GM23248 (cell line): Measurements from ENCODE around the gene NAT14. TPM values are rescaled to one million over a fixed set of nuclear protein-coding genes. Genes with fewer than 3 reads are reported as not detected.

ENCODE experiments used
- DNase-seq: peaks from one replicate; pipeline ENCODE4 v3.0.0-alpha.2; 2015
- H2AFZ ChIP-seq: fragments of 200-600 bp; sonication (generic); 2 replicates; pipeline ENCODE4 v1.6.1; 2016; ENCODE audit warnings: antibody characterized with exemption
- H3F3A ChIP-seq: fragments of 200-600 bp; sonication (generic); 2 replicates; pipeline ENCODE4 v1.6.1; 2016; ENCODE audit warnings: mild to moderate bottlenecking, antibody characterized with exemption, mixed run types; ENCODE audit not compliant: insufficient read depth
- H3K27ac ChIP-seq: fragments of 200-600 bp; sonication (generic); 2 replicates; pipeline ENCODE4 v1.5.1; 2016; ENCODE audit warnings: mild to moderate bottlenecking
- H3K27me3 ChIP-seq: fragments of 200-600 bp; sonication (generic); replicated peaks from 2 replicates; pipeline ENCODE4 v1.6.1; 2016; ENCODE audit warnings: mild to moderate bottlenecking; ENCODE audit not compliant: insufficient read depth
- H3K36me3 ChIP-seq: fragments of 200-600 bp; sonication (generic); 2 replicates; pipeline ENCODE4 v1.6.1; 2016; ENCODE audit warnings: low read depth, mild to moderate bottlenecking
- H3K4me1 ChIP-seq: fragments of 200-600 bp; sonication (generic); 2 replicates; pipeline ENCODE4 v1.6.1; 2016; ENCODE audit warnings: mild to moderate bottlenecking; ENCODE audit not compliant: insufficient read depth
- H3K4me2 ChIP-seq: fragments of 200-600 bp; sonication (generic); one replicate; pipeline ENCODE4 v1.6.1; 2016; ENCODE audit warnings: mild to moderate bottlenecking; ENCODE audit not compliant: unreplicated experiment
- H3K4me3 ChIP-seq: fragments of 200-600 bp; sonication (generic); 2 replicates; pipeline ENCODE4 v1.5.1; 2016; ENCODE audit warnings: mild to moderate bottlenecking
- H3K79me2 ChIP-seq: fragments of 200-600 bp; sonication (generic); 2 replicates; pipeline ENCODE4 v1.6.1; 2016; ENCODE audit warnings: mild to moderate bottlenecking; ENCODE audit not compliant: insufficient read depth
- H3K9ac ChIP-seq: fragments of 200-600 bp; sonication (generic); 2 replicates; pipeline ENCODE4 v1.6.1; 2016; ENCODE audit warnings: mild to moderate bottlenecking
- H3K9me2 ChIP-seq: fragments of 200-600 bp; sonication (generic); 2 replicates; pipeline ENCODE4 v1.6.1; 2016; ENCODE audit warnings: mixed run types, mild to moderate bottlenecking, moderate library complexity; ENCODE audit not compliant: insufficient read depth
- H3K9me3 ChIP-seq: fragments of 200-600 bp; sonication (generic); one replicate; pipeline ENCODE4 v1.6.1; 2017; ENCODE audit warnings: low read depth
- H4K20me1 ChIP-seq: fragments of 200-600 bp; sonication (generic); 2 replicates; pipeline ENCODE4 v1.6.0; 2016; ENCODE audit not compliant: insufficient read depth
- EZH2 ChIP-seq: fragments of 200-600 bp; sonication (generic); IDR thresholded peaks from 2 replicates; pipeline ENCODE4 v1.6.1; 2018; ENCODE audit warnings: antibody characterized with exemption, mild to moderate bottlenecking; ENCODE audit not compliant: insufficient read depth, poor library complexity, severe bottlenecking
- EZH2phosphoT487 ChIP-seq: fragments of 200-600 bp; sonication (generic); IDR thresholded peaks from 2 replicates; pipeline ENCODE4 v1.6.1; 2018; ENCODE audit warnings: antibody characterized with exemption, moderate library complexity, mild to moderate bottlenecking, low read depth; ENCODE audit not compliant: insufficient read depth
- WGBS, 2 experiments: methylation state at CpG; one replicate each; pipeline ENCODE4 v1.1.6; 2015 to 2017; ENCODE audit warnings: low lambda C conversion rate in 2 of 2, low coverage in 1 of 2; ENCODE audit errors: missing lambda C conversion rate in 2 of 2; 5-methylcytosine and 5-hydroxymethylcytosine counted together
- in situ Hi-C: fragments of 300-500 bp; cut with MboI; formaldehyde crosslinking; loops from 2 replicates; pipeline ENCODE4 v1.15.0; 2020
- polyA plus RNA-seq: library from polyadenylated mRNA; unstranded; fragments of >200 nt; fragmentation: Nextera tagmentation; extraction: Ambion mirVana; gene quantifications from 2 replicates; pipeline ENCODE4 v1.2.1, GENCODE V29; 2016
- total RNA-seq: library from RNA; depleted of rRNA; stranded (reverse); fragments of >200 nt; shearing (Covaris generic); gene quantifications from 2 replicates; pipeline ENCODE4 v1.2.3, GENCODE V29; 2014

Gene NAT14
- total and polyA plus RNA-seq, 2 experiments from 2014 or later, result 12.0 to 13.4 TPM

- in situ Hi-C loops, result no loop called here
- no peaks in the 10 kb centered on the region for H3K79me2 ChIP-seq
Observed at GRCh38 chr19:55455576-55456235, 29.3 kb upstream of the NAT14 start.

DNA sequence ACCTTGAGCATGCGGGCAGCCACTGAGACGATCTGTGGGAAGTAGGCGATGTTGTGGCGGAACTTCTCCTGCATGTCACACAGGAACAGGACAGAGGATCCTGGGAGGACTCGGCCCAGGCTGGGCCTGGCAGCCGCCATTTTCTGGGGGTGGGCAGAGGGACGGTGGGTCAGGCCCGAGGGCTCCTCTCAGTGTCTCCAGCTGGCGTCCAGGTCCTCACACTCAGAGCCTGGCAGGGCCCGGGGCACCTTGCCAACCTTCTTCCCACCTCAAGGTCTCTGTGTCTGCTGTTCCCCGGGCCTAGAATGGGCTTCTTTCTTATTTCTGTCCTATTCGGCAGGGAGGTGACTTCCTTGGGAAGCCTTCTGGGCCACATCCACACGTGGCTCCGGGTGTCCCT is 28.6 kb upstream of the NAT14 start:
- Histone ChIP-seq H3K9me3 (no peaks in the 10 kb centered on the region), H4K20me1 (no peaks in the 10 kb centered on the region; the same call in 1 of the 2 replicates), H3K4me3 (no peak overlapping the region), H3K79me2 (no peaks in the 10 kb centered on the region), H3K4me2 (no peak overlapping the region), H3K27ac (no peak overlapping the region), H2AFZ (no peak overlapping the region), H3F3A (peaks cover 11% of the 10 kb centered on the region; the same call in 1 of the 2 replicates), H3K9ac (no peak overlapping the region), H3K9me2 (no peaks in the 10 kb centered on the region), H3K36me3 (no peaks in the 10 kb centered on the region), H3K27me3 (peaks cover 12% of the 10 kb centered on the region), H3K4me1 (peaks cover 8% of the 10 kb centered on the region; the same call in 1 of the 2 replicates)
- TF ChIP-seq EZH2phosphoT487, result no peak
- TF ChIP-seq EZH2, result no peak
- no peak for DNase-seq
- in situ Hi-C loops, result no loop called here
- 85 to 88% methylated on average over 13 to 14 of the region's 14 CpGs for WGBS, 2 experiments

More at GRCh38 chr19:55455576-55456235, 29.3 kb upstream of the NAT14 start:
- Histone ChIP-seq H3K27ac (no peak overlapping the region), H2AFZ (no peak overlapping the region), H3K9ac (no peak overlapping the region), H3K9me3 (no peaks in the 10 kb centered on the region), H3K27me3 (peaks cover 13% of the 10 kb centered on the region), H4K20me1 (no peaks in the 10 kb centered on the region; the same call in 1 of the 2 replicates), H3K4me1 (peaks cover 8% of the 10 kb centered on the region; the same call in 1 of the 2 replicates), H3K36me3 (no peaks in the 10 kb centered on the region), H3F3A (peaks cover 10% of the 10 kb centered on the region; the same call in 1 of the 2 replicates), H3K4me2 (no peak overlapping the region), H3K4me3 (no peak overlapping the region), H3K9me2 (no peaks in the 10 kb centered on the region)
- TF ChIP-seq EZH2 (no peak), EZH2phosphoT487 (no peak)
- WGBS, 2 experiments, result 89 to 92% methylated on average over 9 to 11 of the region's 11 CpGs
- DNase-seq, result no peak

- Histone ChIP-seq H3K36me3 (no peaks in the 10 kb centered on the region), H3K4me1 (peaks cover 8% of the 10 kb centered on the region; the same call in 1 of the 2 replicates), H3K27ac (no peak overlapping the region), H3K27me3 (no peaks in the 10 kb centered on the region), H3K9ac (no peak overlapping the region), H3K4me2 (no peak overlapping the region), H2AFZ (no peak overlapping the region), H3F3A (peaks cover 11% of the 10 kb centered on the region; the same call in 1 of the 2 replicates), H3K9me2 (no peaks in the 10 kb centered on the region), H3K79me2 (no peaks in the 10 kb centered on the region), H4K20me1 (no peaks in the 10 kb centered on the region; the same call in 1 of the 2 replicates), H3K9me3 (no peaks in the 10 kb centered on the region), H3K4me3 (no peak overlapping the region)
- 73 to 76% methylated on average over 16 of the region's 16 CpGs for WGBS, 2 experiments
- TF ChIP-seq EZH2 (no peak), EZH2phosphoT487 (no peak)
- DNase-seq, result no peak
- in situ Hi-C loops, result no loop called here
Observed at GRCh38 chr19:55457683-55458457, 27.1 kb upstream of the NAT14 start.

- in situ Hi-C loops, result no loop called here
- no peak overlapping the region for H3K4me2 ChIP-seq
- TF ChIP-seq EZH2phosphoT487 (no peak), EZH2 (no peak)
- no peak overlapping the region for H3K9ac ChIP-seq
- 52 to 53% methylated on average over 5 to 8 of the region's 8 CpGs for WGBS, 2 experiments
- H3K9me3 ChIP-seq, result no peaks in the 10 kb centered on the region
- peaks cover 8% of the 10 kb centered on the region; the same call in 1 of the 2 replicates for H3K4me1 ChIP-seq
- no peak overlapping the region for H3K4me3 ChIP-seq
- DNase-seq, result no peak
- no peaks in the 10 kb centered on the region for H3K27me3 ChIP-seq
- H2AFZ ChIP-seq, result no peak overlapping the region
- no peak overlapping the region for H3K27ac ChIP-seq
- H3K79me2 ChIP-seq, result no peaks in the 10 kb centered on the region
- H4K20me1 ChIP-seq, result no peaks in the 10 kb centered on the region
- peaks cover 11% of the 10 kb centered on the region; the same call in 1 of the 2 replicates for H3F3A ChIP-seq
- no peaks in the 10 kb centered on the region for H3K9me2 ChIP-seq
- H3K36me3 ChIP-seq, result no peaks in the 10 kb centered on the region
Observed at GRCh38 chr19:55459551-55459949, 25.4 kb upstream of the NAT14 start.
